Measurements from ENCODE around the gene FAM222A.

The FAM222A gene

DNA sequence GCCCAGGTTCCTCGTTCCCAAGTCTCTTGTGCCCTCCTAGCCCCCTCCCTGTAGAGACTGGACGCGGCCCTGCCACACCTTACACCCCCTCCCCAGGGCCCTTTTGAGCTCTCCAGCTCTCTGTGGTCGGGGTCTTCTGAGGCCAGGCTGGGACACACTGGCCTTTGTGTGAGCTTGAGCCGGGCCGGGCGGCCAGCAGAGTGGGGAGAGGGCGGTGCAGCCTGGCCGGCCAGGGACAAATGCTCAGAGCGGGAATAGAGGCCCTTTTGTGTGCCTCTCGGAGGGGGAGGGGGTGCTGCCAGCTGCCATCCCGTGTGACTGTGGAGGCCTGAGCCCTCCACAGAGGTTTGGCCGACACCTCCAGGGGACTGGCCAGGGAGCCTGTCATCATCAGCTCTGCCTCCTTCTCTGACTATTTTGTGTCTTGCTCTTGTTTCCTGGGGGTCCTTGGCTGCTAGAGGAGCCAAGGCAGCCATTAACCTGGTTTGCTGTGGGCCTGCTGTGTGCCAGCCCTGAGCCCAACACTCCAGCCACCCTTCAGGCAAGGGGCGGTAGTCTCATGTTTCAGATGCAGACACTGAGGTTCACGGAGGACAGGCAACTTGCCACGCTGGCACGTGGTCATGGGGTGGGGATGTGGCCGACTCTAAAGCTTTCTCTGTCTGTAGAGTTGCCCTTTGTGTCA, 13.6 kb downstream of the FAM222A start:
- DNase-seq, result no peak

DNA sequence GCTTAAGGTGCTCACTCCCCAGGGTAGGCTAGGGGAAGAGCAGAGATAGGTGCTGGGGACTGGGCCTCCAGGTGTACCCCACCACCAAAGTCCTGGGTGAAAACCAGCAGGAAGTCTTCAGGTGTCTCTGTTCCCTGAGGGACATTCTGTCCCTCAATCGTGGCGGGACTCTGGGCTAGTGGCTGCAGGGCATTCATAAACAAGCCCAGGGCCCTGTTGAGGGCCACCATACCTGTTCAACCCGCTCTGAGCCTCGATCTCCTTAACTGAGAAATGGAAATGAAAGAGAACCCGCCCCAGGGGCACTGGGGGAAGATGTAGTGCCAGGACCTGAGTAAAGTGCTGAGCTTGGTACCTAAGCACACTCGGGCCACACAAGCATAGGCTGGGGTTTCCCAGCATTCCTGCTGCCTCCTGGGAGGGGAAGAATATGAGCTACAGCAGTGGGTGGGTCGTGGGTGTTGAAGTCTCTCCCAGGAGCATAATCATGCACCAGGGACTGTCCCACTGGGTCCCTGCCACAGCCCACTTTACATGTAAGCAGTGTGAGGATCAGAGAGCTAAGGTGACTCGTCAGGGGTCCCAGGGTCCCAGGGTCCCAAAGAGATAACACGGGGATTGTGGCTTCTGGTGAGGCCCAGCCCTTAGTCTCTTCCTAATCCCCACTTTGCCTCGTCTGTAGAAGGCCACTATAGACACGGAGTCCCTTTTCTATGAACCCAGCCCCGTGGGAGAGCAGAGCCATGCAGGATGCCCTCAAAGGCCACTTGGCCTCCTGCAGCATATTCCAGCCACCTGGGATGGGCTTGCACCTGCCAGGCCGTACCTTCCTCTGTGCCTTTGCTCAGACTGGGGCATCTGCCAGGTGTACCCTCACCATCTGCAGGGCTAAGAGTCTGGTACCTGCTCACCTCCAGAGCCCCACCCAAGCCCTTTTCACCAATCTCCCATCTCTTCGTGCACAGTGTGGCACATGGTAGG, 14.4 kb downstream of the FAM222A start:
- DNase-seq, result no peak

DNA sequence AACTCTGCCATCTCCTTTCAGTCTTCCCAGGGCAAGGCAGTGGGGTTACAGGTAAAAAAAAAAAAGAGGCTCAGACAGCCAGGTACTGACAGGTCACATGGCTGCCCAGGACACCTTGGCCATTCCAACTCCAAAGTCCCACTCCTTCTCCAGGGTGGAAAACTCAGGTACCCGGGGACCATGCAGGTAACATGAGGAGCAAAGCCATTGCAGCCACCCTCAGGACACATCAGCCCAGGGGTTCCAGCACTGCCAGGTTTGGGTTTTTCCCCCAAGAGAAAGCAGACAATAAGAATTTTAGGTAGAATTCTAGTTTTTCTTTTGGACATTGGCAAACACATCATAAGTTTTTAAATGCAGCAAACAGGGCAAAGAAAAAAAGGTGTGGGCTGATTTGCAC, 15.3 kb downstream of the FAM222A start:
- DNase-seq, result no peak

DNA sequence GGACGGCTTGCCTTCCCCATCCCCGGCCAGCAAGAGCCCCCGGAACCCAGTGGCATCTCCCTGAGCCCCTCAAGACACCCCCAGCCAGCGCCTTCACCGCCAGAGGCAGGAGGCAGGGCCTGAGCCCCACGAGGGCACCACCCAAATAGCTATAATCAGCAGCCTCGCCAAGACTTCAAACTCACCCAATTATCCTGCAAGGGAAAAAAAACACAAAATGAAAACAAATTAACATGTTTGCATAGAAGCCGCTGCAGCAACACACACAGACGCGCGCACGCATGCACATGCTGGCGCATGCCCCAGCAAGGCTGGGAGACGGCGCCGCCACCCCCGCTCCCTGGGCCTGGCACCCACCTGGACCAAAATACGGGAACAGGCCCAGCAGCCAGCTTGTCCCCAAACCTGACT, 15.8 kb downstream of the FAM222A start:
- no peak for DNase-seq

DNA sequence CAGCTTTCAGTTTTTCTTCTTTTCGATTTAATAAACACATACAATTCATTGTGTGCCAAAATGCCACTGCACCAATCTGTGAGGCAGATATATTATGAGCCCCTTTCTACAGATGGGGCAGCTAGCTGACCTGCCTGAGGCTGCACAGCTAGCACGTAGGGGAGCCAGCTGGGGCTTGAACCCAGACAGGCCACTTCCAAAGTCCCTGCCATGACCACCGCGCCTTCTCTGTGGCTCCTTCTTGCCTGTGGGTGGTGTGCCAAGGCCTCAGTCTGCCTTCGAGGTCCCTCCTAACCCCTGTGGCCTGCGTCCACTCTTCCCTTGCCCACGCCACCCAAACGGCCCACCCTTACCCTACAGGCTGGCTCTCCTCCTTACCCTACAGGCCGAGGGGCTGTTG, 16.2 kb downstream of the FAM222A start:
- no peak for DNase-seq

DNA sequence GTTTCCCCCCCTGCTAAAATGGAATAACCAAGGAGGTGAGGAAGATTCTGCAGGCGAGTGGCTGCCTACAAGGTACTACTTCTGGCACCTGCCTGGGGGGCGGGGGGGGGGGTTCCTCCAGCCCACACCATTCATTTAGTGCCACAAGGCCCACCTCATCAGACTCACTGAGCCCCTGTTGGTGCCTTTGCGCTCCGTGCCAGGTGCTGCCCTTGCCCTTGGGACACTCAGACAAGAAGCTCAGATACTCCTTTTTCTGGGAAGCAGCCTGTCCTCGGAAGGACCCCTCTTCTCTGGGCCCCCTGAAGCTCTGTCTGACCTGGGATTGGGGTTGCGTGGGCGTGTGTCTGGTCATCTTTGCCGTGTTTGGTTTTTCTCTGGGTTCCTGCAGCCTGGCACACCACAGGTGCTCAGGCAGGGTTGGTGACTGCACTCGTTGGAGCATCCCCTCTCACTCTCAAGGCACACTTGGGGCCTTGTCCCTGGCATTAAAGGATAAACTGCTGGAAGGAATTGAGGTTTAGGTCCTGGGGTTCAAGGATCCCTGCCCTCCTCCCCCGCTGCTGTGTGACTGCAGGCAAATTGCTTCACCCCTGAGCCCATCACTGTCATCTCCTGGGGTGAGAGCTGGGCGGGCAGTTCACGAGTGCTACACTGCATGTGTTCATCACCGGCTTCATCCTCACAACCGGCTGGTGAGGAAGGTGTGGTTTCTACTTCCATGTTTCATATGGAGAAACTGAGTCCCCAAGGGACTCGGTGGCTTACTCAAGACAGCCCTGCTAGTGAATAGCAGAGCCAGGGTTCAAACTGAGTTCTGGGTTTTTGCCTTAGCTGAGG, 16.9 kb downstream of the FAM222A start:
- DNase-seq, result no peak

DNA sequence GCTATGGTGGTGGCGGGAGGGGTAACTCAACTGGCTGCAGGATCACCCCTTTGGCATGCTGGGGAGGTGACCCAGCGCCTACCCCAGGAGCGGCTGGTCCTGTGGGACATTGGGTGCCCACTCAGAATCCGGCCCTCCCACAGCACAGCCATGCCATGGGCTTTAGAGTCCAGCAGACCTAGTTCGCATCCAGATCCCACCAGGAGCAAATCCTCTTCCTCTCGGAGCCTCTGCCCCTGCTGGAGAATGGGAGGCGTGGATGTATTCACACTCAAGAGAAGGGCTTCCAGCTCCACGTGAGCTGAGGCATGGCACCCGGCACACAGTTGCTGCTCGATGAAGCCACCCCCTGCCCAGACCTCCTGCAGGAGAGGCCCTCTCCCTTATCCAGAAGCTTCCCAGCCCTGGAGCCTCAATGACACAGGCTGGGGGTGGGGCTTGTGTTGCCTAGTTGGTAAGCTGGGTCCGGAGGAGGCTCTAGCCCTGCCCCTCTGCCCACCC, 17.7 kb downstream of the FAM222A start:
- DNase-seq, result no peak

DNA sequence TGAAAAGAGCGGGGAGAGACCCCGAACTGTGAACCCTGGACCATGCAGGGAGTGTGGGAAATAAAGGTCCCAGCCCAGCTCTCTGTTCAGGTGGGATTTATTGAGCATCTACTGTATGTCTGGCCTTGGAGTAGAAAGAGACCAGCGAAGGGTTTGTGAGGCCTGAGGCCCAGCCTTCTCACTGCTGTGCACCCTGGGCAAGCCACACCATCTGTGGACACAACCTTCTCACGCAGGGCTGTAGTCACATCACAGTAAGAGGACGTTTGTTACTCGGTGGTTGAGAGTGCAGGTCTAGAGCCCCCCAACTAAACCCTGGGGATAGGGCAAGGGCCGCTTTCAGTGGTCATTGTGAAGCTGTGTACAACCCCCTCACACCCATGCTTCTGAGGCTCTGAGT, 18.2 kb downstream of the FAM222A start:
- no peak for DNase-seq

DNA sequence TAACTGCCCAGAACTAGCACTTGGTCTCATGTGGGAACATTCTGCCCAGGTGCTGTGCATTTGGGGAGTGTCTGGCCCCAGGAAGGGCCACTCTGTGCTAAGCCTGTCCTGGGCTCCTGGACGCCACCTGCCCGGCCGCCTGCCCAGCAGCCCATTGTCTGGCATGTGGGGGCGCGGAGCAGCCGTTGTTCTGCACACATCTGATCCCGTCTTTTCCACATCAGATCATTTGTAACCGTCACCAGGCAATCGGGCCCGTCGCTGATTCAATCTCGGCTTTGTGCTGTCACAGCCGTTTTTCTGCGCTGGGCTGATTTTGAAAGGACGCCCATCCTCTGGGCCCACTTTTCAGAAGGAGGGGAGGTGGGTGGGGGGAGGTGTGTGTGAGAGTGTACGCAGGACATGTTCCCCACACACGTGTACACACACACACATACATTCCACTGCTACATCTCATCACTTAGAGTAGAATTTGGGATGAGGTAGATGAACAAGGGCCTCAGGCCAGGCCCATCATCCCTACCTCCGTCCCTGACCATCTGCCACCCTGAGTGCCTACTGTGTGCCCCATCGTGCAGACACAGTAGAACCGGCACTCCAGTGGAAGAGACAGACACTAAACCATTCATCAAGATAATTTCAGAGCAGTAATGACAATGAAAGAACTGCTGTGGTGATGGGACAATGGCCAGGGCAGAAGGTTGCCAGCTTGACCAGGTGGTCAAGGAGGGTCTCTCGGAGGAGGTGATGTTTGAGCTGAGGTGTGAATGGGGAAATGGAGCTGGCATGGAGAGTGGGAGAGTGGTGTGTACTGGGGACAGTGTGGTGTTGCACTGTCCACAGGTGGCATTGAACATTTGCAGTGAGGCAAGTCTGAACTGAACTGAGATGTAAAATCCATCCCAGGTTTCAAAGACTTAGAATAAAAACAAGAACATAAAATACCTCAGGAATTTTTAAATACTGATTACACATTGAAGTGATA, 19.0 kb downstream of the FAM222A start:
- DNase-seq, result no peak

DNA sequence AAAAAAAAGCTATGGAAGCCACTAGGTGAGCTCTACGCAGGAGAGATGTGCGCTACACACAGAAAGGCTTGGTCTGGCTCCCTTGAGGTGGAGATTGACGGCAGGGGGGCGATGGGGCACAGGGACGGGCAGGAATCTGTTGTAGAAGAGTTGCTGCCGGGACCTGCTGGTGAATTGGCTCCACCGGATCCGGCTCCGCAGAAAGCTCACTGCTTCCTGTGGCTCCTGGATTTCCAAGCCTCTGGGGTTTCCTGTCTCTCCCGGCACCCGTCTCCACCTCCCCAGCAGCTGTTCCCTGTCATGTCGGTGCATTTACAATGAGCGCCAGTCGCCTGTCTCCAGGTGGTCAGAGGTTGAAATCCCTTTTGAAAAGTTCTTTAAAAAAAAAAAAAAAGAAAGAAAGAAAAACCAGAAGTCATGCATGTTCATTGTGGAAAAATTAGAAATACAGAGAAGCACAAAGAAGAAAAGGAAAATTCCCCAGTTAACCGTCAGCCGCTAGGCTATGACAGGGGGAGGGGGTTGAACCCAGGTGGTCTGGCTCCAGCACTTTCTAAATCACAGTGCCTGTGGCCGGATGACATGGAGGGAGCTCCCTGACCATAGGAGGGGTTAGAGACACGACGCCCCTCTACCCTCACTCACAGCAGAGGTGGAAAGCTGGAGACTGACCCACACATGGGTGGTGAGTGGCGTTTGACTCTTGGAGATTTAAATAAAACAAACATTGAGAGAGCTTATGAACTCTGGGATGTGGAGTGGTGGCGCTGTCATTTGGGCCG, 20.8 kb downstream of the FAM222A start:
- DNase-seq, result no peak

DNA sequence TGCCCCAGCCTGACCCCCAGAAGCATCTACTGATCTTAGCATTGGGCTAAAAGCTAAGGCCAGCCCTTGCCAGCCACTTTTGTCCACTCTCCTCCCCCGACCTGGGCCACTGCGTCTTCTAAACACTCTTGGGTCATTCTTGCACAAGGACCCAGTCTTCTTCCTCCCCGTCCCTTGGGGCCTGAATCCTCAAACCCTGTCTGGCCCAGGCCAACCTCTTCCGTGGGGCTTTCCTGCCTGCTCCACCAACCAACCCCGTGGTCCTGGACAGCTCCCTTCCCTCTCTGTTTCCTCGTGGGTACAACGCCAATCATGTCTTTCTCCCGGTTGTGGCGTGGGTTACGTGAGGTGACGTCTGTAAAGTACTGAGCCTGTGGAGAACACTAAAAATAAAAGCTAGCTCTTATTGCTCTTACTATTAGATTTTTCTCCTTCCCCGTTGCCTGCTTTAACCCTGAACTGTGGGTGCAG, 21.5 kb downstream of the FAM222A start:
- no peak for DNase-seq

DNA sequence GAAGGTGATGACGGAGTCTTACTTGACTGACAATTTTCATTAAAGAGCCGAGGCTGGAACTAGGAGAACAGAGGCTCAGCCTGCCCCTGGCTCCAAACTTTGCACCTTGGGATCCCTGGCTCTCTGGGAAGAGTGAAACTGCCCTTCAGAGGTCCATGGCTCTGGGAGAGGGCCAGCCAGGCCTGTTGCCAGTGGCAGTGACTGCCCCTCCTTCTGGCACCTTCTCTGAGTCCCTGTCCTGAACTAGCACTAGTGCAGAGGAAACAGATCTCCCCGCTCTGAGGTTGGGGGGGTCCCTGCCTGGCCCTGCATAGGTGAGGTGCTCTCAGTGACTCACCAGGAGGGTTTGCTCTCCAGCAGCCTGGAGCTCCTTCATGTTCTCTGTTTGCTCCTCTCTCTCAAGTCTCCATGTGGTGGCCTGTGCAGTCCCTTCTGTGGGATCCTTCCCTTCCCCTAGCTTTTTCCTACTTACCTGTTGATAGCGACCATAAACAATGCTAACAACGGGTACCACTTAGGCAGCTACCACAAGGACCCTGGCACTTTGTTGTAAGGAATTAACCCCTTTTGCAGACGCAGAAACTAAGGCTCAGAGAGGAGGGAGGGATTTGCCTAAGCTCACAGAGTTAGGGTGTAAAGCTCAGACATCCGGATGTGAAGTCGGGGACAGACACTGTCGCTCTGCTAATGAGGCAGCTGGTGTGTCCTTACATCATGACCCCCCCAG, 22.4 kb downstream of the FAM222A start:
- DNase-seq, result no peak

DNA sequence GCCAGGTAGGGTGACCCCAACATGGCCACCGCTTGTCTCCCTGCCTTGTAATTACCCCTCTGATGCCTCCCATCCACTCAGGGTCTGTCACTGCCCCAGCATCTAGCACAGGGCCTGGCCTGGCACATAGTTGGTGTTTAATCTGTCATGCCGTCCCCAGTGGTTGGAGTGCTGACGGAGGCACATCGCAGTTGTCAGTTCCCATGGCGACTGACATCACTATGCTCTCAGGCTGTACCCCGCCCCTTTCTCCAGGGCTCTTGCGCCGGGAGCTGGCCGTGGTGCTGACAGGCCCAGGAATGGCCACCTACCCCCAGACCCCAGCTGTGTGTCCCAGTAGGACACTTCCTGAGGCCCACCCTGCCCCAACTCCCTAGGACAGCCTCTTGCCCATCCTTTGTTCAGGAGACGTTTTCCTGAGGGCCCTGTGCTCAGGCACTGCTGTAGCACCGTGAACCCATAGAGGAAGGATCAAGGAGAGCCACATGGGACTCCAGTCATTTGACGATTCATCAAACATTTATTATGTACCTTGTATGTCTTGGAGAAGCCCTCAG, 23.0 kb downstream of the FAM222A start:
- DNase-seq, result no peak

DNA sequence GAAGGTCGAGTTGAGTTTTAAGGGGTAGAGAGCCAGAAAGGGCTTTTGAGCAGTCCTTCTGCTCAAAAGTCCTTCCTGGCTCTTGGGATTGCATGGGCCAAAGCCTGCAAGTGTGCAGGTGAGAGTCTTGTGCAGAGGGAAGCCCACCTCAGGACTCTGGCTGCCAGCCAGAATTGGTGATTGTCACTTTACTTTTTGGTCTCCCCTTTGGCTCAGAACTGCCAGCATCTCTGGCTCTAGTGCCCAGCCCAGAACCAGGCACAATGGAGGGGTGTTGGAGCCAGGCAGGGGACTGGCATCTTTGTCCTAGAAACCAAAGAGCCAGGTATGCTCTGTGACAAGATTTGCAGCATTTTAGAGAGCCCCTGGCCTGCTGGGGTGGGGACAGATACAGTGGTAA, 23.5 kb downstream of the FAM222A start:
- DNase-seq, result no peak

DNA sequence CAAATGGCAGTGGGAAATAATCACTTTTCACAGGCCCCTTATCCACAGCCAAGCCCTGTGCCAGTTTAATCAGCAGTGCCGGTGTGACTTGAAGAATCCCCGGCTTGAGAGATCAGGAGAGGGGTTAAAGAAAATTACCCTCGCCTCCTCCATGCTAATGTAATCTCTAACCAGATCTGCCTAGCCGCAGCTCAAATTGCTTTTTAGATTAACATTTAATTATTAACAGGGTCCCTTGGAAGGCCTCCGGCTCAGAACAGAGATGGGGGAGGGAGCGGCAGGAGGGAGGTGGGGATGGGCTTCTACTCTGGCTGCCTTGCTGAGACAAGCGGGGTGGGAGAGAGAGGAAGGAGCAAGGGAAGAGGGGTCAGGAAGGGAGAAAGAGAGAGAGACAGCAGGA, 24.0 kb downstream of the FAM222A start:
- DNase-seq, result no peak

DNA sequence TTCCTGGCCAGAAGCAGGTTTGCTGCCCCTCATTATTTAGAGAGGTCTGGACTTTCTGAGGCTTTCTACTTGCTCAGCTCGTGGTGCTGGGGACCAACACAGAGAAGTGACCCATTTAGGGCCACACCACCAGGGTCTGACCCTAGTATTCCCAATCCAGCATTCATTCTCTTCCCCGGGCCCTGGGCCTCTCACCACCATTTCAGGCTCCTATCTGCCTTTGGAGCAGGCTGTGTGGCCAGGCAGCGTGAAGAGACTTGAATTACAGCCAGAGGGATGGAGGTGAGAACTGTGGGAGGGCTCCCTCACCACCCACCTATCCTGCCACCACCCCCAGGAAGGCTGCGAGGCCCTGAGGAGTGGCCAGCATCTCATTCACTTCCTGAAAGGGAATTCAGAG, 24.6 kb downstream of the FAM222A start:
- DNase-seq, result no peak

DNA sequence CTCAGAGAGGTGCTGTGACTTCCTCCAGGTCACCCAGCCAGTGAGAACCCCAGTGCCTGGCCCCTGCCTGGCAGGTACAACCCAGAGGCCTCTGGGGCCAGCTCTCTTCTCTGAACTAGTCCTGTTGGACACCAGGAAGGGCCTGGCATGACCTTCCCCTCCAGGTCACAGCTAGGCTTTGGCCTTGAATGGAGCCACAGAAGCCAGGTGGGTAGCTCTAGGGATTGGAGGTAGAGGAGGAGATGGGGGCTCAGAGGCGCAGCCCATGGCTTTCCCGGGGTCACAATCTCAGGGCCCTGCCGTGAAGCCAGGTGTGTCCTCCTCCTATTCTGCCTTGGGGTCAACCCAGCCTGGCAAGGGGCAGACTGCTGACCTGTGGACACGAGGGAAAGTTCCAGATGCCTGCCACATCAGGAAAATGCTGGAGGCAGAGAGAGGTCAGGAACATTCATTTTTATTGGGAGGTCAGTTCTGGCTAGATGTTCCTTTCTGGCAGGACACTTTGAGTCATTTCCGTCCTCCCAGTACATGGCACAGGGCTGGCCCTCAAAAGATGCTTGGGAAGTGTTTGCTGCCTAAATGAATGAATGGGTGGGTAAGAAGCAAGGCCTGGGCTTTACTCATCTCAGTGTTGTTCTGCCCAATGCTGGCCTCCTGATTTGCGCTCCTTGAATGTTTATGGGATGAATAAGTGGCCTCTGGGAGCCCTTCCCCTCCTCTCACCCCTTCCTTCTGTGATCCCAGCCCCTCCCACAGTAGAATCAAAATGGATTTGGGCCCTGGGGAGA, 25.4 kb downstream of the FAM222A start:
- no peak for DNase-seq

DNA sequence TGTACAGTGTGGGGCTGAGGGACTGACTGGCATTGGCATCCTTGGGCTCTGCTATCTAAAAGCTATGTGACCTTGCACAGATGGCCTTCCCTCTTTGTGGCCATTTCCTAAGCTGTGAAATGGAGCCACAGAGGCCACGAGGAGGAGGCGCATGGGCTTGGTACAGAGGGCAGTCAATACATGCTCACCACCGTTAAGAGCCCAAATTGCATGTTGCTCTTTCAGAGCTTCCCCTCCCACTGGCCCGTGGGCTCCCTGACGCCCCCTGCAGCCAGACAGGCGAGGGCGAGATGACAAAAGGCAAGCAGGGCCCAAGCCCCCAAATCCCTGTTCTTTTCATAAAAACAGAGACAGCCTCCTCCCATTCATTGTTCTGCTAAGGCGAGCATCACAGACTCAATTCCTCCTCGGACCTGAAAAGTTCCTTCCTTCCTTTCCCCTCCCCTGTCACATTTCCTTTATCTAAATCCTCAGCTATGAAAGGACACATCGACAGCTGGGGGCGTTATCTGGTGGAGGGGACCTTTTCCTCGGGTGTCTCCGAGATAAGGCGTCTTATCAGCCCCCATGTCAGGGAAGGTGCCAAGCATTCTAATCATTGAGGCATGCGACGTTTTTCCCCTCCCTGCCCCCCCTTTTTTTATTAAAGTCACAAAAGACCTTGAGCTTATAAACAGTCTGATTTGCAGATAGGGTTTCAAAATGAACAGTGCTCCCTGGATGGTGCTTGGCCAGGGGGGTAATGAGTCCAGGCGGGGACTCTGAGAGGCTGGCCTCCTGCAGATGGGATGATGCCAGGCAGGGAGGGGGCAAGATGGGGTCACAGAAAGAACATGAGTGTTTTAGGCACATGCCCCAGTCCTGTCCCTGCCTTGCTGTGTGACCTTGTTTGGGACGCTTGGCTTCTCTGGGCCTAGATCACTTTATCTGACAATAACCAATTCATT, 26.4 kb downstream of the FAM222A start:
- no peak for DNase-seq
